HG03521 (cell line): ENCODE measurements around the gene FOSL1.
"Not testable (repeated sequence)": the region's sequence is repeated elsewhere in the genome, so short reads cannot be mapped to it uniquely, and the experiment has no call there.

ENCODE experiments used
- ATAC-seq: cut with Tn5 transposase; IDR thresholded peaks from one replicate; pipeline ENCODE4 v1.9.1; 2021; ENCODE audit warnings: mild to moderate bottlenecking, moderate library complexity; ENCODE audit not compliant: unreplicated experiment

Gene FOSL1

DNA sequence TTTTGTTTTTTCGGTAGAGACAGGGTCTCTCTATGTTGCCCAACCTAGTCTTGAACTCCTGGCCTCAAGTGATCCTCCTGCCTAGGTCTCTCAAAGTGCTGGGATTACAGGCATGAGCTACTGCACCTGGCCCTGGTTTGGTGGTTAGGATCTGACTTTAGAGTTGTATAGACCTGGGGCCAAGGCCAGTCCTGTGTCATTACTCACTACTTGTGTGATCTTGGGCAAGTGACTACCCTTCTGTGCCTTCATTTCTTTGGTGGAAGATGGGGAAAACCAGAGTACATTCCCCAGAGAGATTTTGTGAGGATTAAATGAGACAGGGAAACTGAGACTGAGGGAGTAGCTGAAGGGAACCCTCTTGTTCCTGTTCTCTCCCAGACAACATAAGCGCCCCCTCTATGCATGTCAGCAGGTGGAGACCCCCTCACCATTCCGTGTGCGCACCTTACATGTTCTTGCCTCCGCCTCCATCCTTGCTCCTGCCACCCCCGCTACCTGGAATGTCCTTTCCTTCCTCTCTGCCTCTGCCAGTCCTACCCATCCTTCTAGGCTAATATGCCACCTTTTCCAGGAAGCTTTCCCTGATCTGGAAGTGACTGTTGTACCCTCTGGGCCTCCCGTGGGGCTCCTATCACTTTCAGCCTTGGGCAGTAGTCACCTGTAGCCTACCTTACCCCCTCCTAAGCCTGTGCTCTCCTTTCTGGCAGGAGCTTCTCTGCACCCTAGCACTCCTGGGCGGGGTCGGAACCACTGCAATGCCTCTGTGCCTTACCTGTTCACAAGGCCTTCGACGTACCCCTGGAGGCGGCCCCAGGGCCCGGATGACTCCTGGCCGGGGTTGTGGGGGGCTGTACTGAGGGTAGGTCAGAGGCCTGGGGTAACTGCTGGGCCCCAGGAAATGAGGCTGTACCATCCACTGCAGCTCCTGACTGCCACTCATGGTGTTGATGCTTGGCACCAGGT is 3.9 kb downstream of the FOSL1 start:
- no peak for ATAC-seq

DNA sequence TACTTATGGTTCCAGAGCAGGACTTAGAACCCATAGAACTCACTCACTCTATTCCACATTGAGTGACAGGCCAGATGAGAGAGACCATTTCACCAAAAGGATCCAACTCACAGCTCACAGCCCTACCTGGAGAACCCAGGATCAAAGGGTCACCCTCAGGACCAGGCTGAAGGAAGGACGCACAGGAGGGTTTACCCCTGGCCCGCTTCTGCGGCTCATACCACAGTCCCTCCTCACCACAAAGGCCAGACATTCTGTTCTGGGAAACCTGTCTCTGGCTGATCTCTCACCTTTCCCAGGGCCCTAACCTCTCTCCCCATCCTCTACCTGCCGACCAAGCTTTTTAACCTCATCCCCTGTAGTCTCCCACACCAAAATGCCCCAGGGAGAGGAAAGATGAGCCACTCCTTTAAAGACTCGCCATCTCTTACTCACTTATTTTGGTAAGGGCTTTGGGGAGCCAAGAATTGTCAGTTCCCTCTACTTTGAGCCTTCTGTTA is 4.7 kb downstream of the FOSL1 start:
- no peak for ATAC-seq

DNA sequence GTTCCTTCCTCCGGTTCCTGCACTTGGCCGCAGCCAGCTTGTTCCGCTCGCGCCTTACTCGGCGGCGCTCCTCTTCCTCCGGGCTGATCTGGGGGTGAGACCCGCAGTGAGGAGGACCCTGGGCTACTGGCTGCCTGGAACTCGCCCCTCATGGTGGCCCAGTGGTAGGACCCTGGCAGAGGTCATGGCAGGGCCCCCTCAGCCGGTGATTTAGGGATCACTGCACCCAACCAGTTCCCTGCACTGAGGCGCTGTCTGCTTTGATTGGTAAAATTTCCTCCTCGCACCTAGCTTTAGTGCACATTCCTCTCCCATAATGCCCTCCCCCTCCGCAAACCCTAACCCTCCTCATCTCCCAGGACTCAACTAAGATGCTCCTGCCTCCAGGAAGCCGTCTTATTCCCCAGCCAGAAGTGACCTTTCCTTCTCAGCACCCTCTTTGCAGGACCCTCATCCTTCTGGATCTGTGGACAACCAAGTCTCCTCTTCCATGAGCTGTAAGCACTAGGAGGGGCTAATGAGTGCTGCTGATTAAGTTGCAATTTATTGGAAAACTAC is 6.1 kb downstream of the FOSL1 start:
- ATAC-seq: no peak

DNA sequence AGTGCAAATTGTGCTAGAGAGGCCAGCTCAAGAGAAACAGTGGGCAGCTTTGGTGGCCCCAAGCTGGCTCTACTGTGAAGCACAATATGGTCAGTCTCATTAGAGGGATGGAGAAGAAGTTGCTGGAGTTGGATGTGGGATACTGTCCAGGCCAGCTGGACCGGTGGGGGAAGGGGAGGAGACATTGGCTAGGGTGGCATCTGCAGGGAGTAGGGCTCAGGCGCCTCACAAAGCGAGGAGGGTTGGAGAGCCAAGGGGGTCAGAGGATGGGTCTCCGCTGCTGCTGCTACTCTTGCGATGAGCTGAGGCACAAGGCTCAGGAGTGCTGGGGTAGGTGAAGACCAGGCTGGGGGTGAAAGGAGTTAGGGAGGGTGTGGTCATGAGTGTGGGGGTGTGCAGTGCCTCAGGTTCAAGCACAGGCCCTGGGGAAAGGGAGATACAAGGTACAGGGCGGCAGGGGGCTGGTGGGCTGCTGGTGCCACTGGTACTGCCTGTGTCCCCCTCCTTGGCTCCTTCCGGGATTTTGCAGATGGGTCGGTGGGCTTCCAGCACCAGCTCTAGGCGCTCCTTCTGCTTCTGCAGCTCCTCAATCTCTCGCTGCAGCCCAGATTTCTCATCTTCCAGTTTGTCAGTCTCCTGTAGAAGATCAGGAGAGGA is 7.4 kb downstream of the FOSL1 start:
- ATAC-seq: no peak

DNA sequence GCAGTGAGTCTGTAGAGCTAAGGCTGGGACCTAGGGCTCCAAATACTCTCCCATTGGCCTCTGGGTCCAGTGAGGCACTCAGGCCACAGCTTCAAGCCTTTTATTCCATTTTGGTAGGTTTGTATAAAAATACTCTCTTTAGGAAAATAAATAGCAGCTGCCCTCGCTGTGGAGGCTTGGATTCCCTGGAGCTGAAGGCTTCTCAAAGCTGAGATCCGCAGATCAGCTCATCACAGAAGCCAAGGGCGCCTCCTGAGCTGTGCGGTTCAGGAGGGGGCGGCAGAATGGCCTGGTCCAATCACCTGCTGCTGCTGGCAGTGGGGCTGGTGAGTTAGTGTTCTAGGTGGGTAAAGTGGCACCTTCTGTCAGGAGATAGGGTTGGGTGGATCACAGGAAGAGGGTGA is 8.0 kb downstream of the FOSL1 start:
- ATAC-seq: not testable (repeated sequence)

DNA sequence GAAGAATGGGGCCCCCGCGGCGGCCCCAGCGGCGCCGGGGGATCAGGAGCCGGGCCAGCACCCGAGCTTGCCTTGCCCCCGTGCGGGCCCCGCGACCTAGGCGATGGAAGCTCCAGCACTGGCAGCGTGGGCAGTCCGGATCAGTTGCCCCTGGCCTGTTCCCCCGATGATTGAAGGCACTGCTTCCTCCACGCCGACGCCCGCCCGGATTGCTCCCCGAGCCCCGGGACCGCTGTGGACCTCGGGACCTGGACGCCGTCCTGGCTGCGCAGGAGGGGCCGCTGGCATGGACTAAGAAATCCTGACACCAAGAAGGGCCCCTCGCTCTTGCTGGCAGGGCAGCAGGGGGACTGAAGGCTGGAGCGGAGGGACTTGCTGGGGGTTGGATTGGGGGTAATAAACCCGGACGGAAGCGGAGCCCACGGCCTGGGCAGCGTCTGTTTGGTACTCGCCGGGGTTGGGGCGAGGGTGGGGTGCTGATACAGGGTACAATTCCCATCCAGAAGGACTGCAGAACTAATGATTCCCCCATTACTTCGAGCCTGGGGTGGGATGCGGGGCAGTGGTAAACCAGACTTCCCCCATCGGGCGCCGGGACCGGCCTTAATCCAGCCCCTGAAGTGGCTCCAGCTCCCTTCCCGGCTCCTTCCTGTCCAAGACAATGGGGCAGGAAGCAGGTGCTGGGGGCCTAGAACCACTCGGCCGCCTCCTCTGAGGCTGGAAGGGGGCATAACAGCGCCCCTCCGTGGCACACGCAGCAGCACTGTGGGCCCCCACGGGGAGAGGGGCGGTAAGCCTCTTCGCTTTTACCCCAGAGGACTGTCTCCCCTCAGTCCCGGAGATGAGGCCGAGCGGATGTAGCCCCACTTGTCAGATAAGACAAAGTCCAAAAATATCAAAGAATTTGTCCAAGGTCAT is 8.7 kb downstream of the FOSL1 start:
- no peak for ATAC-seq

DNA sequence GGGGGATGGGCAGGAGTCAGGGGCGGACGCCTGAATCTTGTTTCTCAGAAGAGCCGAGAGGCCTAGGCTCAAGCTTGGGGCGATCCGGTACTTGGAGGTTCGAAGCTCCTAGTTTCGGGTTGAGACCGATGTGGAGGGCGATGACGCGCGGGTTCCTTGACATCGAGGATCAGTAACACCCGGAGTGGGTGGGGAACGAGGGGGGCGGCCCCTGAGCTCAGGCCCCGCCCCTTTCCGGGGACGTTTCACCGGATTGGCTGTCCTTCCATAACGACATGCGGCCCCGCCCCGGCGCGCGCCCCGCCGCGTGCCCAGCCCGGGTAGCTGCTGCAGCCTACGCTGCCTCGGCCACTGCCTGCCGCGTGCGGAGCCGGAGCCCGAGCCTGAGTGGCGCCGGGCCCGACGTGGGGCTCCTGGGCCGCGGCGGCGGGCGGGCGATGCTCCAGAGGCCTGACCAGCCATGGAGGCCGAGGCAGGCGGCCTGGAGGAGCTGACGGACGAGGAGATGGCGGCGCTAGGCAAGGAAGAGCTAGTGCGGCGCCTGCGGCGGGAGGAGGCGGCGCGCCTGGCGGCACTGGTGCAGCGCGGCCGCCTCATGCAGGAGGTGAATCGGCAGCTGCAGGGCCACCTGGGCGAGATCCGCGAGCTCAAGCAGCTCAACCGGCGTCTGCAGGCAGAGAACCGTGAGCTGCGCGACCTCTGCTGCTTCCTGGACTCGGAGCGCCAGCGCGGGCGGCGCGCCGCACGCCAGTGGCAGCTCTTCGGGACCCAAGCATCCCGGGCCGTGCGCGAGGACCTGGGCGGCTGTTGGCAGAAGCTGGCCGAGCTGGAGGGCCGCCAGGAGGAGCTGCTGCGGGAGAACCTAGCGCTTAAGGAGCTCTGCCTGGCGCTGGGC is 9.6 kb downstream of the FOSL1 start, which contains the start of gene CCDC85B:
Gene CCDC85B (plus strand): TSS at position 350 of the 895 bp plus-strand sequence. CDS start 111 bp downstream, at position 461.
- peak; percentile 53 for ATAC-seq

DNA sequence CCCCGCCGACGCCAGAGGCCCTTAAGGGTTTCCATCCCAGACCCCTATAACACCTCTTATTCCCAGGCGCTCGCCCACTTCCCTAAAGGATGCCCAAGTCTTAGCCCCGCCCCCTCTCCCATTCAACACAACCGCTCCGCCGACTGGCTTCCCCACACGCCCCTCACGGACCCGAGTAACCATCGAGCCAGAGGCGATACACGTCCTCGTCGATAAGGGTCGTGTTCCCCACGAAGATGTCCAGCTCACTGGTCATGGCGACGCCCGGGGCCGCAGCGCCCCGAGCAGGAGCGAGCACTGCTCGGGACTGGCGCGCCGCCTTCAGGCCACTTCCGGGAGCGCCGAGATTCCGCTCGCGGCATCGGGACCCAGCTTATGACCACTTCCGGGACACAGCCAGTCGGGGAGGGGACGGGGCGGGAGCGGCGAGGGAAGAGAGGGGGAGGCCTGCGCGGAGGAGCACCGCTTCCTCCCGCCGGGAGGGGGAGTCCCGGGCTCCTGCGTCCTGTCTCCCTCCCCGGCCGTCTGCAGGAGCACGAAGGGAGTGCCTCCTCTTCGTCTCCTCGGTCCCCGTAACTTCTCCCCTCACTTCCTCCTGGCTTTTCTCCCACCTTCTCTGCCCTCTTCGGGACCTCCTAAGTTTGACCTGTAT is 11.9 kb downstream of the FOSL1 start, which contains the start of gene FIBP:
Gene FIBP (minus strand): TSS at position 309 of the 652 bp plus-strand sequence. CDS start 53 bp downstream, at position 256.
- peak; percentile 51 for ATAC-seq

DNA sequence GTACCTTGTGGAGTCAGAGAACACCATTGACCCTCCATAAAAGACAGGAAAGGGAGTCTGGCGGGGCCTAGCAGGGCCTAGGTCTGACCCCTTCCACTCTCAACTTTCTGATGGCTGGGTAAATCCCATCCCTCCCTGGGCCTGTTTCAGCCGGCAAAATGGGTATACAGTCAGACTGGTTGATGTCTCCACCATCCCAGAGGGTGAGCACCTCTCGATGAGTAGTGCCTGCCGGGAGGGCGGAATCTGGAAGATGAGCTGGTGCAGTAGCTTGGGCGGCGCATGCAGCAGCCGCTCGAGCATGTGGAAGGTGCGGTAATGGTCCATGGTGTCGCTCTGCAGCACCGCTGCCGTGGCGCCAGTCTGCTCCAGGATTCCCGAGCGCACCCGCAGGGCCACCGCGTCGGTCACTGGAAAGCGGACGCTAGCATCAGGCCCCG is 12.4 kb downstream of the FOSL1 start:
- no peak for ATAC-seq

DNA sequence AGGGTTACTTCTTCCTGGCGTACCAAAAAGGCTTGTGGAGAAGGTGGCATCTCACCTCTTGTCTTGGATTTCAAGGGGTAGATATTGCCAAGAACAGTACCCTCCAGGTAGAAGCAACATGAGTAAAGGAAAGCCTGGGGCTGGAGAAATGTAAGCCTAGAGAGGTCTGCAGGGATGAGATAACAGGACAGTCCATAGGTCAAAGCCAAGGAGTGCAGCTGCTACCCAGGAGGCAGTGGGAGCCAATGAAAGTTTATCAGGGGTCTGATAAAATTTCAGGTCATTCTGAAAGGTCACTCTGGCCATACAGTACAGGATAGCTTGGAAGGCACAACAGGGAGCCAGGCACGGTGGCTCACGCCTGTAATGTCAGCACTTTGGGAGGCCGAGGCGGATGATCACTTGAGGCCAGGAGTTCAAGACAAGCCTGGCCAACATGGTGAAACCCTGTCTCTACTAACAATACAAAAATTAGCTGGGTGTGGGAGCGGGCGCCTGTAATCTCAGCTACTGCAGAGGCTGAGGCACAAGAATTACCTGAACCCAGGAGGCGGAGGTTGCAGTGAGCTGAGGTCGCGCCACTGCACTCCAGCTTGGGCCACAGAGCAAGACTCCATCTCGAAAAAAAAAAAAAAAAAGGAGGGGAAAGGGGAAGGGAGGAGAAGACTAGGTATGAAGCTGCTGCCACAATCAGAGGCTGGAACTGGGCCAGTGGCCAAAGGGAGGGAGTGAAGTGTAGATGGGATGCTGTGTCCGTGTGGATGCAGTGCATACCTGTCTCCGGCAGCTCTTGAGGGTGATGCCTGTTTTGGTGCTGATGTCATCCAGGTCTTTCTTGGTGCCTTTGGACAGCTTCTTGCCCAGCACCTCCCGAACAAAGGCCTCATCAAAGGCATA is 13.1 kb downstream of the FOSL1 start:
- ATAC-seq: no peak

DNA sequence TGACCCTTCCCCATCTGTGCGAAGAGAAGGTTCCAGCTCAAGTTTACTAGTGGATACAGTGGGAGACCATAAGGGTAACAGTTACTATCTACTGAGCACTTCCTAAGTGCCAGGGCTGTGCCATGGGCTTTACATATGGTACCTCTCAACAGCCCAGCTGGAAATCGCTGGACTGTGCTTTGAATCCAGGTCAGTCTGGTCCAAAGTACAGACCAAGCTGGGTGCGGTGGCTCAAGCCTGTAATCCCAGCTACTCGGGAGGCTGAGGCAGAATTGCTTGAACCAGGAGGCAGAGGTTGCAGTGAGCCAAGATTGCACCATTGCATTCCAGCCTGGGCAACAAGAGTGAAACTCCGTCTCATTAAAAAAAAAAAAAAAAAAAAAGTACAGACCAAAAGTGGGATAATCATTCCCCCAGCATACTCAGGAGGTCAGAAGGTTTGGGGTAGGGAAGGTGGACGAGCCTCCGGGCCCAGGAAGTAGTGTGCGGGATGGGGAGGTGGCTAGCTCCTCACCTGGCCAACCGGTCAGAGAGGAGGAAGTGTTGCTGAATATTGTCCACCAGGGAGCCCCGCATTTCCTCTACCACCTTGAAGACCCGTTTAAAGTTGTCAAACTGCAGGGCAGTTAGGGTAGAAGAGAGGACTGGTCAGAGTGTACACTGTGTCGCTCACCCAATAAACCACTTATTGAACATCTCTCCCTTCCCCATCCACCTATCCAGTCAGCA is 14.2 kb downstream of the FOSL1 start:
- ATAC-seq: no peak

DNA sequence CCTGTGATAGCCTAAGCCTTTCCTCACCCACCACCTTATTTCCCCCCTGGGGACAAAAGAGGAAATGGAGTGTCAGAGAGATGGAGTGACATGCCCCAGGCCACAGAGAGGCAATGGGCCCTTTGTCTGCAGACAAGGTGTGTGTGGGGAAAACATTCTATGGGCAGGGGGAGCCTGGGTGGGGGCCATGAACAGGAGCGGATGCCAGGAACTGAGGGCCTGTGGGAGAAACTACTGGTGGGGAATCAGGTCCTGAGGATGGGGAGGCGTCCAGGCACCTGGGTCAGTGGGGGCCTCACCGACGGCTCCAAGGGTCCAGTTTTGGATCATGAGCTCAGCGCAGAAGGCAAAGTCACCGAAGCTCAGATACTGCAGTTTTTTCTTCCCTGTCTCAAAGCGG is 15.0 kb downstream of the FOSL1 start:
- ATAC-seq: no peak

DNA sequence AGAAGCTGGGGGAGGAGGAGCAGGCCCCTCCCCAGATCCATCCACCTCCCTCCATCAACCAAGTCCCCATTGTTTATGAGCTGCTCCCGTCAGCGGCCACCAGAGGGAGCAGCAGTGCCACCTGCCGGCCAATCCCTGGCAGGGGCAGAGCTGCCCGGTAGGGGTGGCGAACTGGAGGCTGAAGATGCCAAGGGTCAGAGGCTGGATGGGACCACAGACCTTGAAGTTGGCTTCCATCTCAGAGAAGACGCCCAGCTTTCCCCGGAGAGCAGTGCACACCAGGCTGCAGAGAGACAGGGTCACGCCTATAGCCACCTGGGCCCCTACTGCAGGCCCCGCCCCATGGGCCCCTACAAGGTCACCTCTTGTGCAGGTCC is 15.5 kb downstream of the FOSL1 start:
- no peak for ATAC-seq

DNA sequence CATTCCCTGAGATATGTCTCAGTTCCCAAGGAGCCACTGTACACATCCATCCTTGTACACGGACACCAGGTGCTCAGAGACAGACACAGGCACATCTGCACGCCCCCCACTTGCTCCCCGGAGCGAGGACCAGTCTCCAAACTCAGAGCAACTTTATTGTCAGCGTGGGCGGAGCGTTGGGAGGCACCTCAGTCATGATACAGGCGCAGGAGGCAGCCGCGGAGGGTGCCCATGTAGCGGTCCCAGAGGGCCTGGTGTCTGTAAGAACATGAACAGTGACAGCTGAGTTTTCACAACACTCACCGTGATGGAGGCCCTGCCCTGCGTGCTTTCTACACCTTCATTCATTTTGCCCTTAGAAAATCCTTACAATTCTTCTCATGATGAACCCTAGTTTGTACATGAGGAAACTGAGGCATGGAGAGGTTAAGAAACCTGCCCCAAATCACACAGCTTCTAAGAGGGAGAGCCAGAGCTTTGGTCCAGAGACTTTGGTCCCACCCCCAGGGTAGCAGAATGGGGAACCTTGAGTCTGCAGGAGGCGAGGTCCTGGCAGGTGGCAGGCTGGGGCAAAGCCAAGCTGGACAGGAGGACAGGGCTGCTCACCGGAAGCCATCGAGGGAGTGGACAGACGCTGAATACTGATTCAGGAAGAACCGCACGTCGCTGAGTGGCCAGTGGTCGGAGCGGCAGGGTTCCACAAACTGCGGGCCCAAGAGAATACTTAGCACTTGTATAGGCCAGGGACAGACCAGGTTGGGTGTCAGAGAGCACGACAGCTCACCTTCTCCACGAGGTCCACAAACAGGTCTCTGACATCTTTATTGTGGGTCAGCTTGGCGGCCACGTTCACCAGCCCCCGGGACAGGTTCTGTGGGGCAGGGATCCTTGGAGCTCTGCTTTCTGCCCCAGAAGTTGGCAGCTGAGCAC is 16.1 kb downstream of the FOSL1 start:
- no peak for ATAC-seq

DNA sequence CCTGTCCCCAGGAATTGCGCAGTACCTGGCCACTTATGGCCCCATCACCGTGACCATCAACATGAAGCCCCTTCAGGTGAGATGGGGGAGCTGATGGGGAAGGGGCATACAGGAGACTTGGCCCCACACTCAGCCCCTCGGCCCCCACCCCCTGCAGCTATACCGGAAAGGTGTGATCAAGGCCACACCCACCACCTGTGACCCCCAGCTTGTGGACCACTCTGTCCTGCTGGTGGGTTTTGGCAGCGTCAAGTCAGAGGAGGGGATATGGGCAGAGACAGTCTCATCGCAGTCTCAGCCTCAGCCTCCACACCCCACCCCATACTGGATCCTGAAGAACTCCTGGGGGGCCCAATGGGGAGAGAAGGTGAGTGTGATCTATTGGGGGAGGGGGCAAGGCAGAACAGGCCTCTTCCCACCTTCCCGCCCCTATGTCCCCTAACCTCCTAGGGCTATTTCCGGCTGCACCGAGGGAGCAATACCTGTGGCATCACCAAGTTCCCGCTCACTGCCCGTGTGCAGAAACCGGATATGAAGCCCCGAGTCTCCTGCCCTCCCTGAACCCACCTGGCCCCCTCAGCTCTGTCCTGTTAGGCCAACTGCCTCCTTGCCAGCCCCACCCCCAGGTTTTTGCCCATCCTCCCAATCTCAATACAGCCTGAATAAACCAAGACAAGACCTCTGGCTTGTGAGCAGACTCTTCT is 17.0 kb downstream of the FOSL1 start:
- ATAC-seq: no peak
